Mesendoderm (in vitro differentiated cells): ENCODE measurements around the gene FES.
"Not testable (repeated sequence)": the region's sequence is repeated elsewhere in the genome, so short reads cannot be mapped to it uniquely, and the experiment has no call there.

Experiments used
- DNase-seq: peaks from one replicate; pipeline ENCODE4 v3.0.0; 2013
- H2AK5ac ChIP-seq: 2 replicates; pipeline ENCODE4 v1.6.1; 2013; ENCODE audit warnings: low read length, inconsistent platforms
- H2BK120ac ChIP-seq: 2 replicates; pipeline ENCODE4 v1.6.1; 2013; ENCODE audit warnings: low read depth, mild to moderate bottlenecking, low read length, moderate library complexity, mixed read lengths
- H2BK15ac ChIP-seq: replicated peaks from 2 replicates; pipeline ENCODE4 v1.6.1; 2013; ENCODE audit warnings: low read depth, mild to moderate bottlenecking, moderate library complexity
- H2BK5ac ChIP-seq: 2 replicates; pipeline ENCODE4 v1.6.1; 2013; ENCODE audit warnings: low read length, inconsistent platforms
- H3K18ac ChIP-seq: 2 replicates; pipeline ENCODE4 v1.6.1; 2013; ENCODE audit warnings: mild to moderate bottlenecking, low read length, mixed read lengths
- H3K23ac ChIP-seq: one replicate; pipeline ENCODE4 v1.6.1; 2013; ENCODE audit warnings: low read length
- H3K27ac ChIP-seq: 2 replicates; pipeline ENCODE4 v1.5.1; 2013; ENCODE audit warnings: low read depth, mild to moderate bottlenecking, inconsistent platforms, low read length, moderate library complexity
- H3K27me3 ChIP-seq: 2 replicates; pipeline ENCODE4 v1.6.1; 2013; ENCODE audit warnings: low read length, control low read depth, mild to moderate bottlenecking, inconsistent platforms; ENCODE audit not compliant: insufficient read depth, poor library complexity
- H3K36me3 ChIP-seq: 2 replicates; pipeline ENCODE4 v1.6.1; 2013; ENCODE audit warnings: low read length, inconsistent platforms; ENCODE audit not compliant: control insufficient read depth, insufficient read depth
- H3K4ac ChIP-seq: one replicate; pipeline ENCODE4 v1.6.1; 2013; ENCODE audit warnings: low read depth, mild to moderate bottlenecking, low read length, moderate library complexity
- H3K4me1 ChIP-seq: 2 replicates; pipeline ENCODE4 v1.6.1; 2013; ENCODE audit warnings: low read depth, low read length, inconsistent platforms; ENCODE audit not compliant: control insufficient read depth
- H3K4me2 ChIP-seq: 2 replicates; pipeline ENCODE4 v1.6.1; 2013; ENCODE audit warnings: low read length
- H3K4me3 ChIP-seq: 2 replicates; pipeline ENCODE4 v1.5.1; 2013; ENCODE audit warnings: mild to moderate bottlenecking, low read length
- H3K56ac ChIP-seq: one replicate; pipeline ENCODE4 v1.6.1; 2013; ENCODE audit warnings: low read length
- H3K79me1 ChIP-seq: 2 replicates; pipeline ENCODE4 v1.6.1; 2013; ENCODE audit warnings: low read length, inconsistent platforms
- H3K79me2 ChIP-seq: 2 replicates; pipeline ENCODE4 v1.6.1; 2013; ENCODE audit warnings: mild to moderate bottlenecking, low read length; ENCODE audit not compliant: control insufficient read depth, insufficient read depth
- H3K9ac ChIP-seq: 2 replicates; pipeline ENCODE4 v1.6.1; 2013; ENCODE audit warnings: low read length, inconsistent platforms
- H4K5ac ChIP-seq: one replicate; pipeline ENCODE4 v1.6.1; 2013; ENCODE audit warnings: low read length
- H4K8ac ChIP-seq: one replicate; pipeline ENCODE4 v1.6.1; 2013; ENCODE audit warnings: low read depth, mild to moderate bottlenecking, control low read depth, low read length, moderate library complexity
- WGBS: extraction: QIAGEN DNeasy Blood & Tissue Kit; methylation state at CpG from one replicate; pipeline ENCODE4 v1.1.7; 2013; ENCODE audit warnings: low lambda C conversion rate, missing lambda C conversion rate; ENCODE audit not compliant: insufficient coverage; ENCODE audit errors: extremely low coverage; 5-methylcytosine and 5-hydroxymethylcytosine counted together

Gene FES

DNA sequence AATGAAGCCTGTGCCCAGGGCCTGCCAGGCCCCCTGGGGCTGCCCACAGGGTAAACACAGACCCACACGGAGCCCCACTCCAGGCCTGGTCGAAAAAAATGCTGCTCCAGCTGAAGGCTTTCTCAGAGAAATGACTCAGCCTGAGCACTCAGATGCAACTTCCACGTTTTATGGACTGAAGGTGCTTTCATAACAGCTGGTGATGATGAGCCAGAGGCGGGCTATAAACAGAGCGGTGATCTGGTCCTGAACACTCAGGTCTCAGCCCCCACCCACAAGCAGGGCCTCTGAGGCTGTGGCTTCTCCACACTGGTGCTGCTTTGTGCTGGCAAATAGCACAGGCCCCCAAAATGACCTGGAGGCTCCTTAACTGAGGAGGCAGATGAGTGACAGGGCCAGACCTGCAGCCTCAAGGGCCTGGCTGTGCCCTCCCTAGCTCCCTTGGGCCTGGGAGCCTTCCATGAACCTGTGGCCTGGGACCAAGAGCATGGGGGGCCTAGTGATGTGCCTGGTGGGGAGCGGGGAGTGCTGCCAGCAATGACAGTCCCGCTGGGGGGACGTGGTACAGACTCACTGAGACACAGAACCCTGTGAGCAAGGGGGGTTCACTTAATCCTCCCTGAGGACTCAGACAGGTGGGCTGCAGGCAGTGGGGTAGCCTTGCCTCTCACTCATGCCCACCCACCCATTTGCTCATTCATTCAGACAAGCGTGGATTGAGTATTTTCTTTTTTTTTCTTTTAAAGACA lies 38.9 kb upstream of the FES start:
- H3K4ac ChIP-seq = no peak overlapping the region
- no peaks in the 10 kb centered on the region for H3K79me2 ChIP-seq
- H2BK120ac ChIP-seq = no peak overlapping the region
- no peaks in the 10 kb centered on the region for H3K36me3 ChIP-seq
- no peaks in the 10 kb centered on the region for H3K27me3 ChIP-seq
- H3K23ac ChIP-seq = no peak overlapping the region
- H3K4me1 ChIP-seq = no peaks in the 10 kb centered on the region
- DNase-seq = no peak
- no peak overlapping the region for H2AK5ac ChIP-seq
- no peaks in the 10 kb centered on the region for H3K79me1 ChIP-seq
- H3K27ac ChIP-seq = no peak overlapping the region
- no peak overlapping the region for H3K9ac ChIP-seq
- no peak overlapping the region for H3K4me3 ChIP-seq
- H3K56ac ChIP-seq = no peak overlapping the region
- H3K4me2 ChIP-seq = no peak overlapping the region
- no peak overlapping the region for H2BK15ac ChIP-seq
- no peak overlapping the region for H3K18ac ChIP-seq
- no peak overlapping the region for H4K5ac ChIP-seq
- H2BK5ac ChIP-seq = no peak overlapping the region
- WGBS = no CpG with 5 or more reads among the region's 9 CpGs
- H4K8ac ChIP-seq = no peak overlapping the region

DNA sequence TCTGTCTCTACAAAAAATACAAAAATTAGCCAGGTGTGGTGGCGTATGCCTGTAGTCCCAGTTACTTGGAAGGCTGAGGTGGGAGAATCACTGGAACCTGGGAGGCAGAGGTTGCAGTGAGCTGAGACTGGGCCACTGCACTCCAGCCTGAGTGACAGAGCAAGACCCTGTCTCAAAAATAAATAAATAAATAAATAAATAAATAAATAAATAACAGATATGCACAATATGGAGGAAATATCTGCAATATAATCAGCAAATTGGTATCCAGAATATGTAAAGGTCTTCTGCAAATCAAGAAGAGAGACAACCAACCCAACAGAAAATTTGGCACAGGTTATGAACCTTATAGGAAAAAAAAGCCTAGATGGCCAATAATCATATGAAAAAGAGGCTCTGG lies 34.9 kb upstream of the FES start:
- H2AK5ac ChIP-seq, H3K23ac ChIP-seq, H3K36me3 ChIP-seq, H3K27ac ChIP-seq, H3K4me3 ChIP-seq, H3K18ac ChIP-seq, H3K4ac ChIP-seq, H3K4me2 ChIP-seq, H4K8ac ChIP-seq, H3K56ac ChIP-seq, H3K79me2 ChIP-seq, H3K4me1 ChIP-seq, H4K5ac ChIP-seq, H3K27me3 ChIP-seq, H3K9ac ChIP-seq, H2BK15ac ChIP-seq, DNase-seq, H2BK5ac ChIP-seq, H2BK120ac ChIP-seq, H3K79me1 ChIP-seq: not testable (repeated sequence)
- no CpG with 5 or more reads among the region's 1 CpG for WGBS

DNA sequence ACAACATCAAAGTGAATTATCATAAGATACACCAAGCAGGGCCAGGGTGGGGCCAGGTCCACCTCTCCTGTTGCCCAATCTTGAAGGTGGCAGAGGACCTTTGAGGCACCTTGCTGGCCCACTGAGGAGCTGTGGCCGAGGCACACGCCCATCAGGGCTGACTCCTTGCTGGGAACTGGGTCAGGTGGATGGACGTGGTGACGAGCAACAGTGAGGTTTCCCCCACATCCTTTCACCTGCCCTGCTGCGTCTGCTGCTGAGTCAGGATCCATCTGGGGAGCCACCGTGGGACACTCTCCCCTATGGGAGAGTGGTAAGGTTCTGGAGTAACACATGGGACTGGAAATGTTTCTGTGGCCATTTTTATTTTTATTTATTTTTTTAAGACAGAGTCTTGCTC lies 33.2 kb upstream of the FES start:
- Histone ChIP-seq H2AK5ac (no peak overlapping the region), H3K9ac (no peak overlapping the region), H3K4me2 (no peak overlapping the region), H3K27ac (no peak overlapping the region), H2BK5ac (no peak overlapping the region), H3K4me1 (no peaks in the 10 kb centered on the region), H3K79me2 (no peaks in the 10 kb centered on the region), H3K79me1 (no peaks in the 10 kb centered on the region), H3K36me3 (no peaks in the 10 kb centered on the region), H2BK120ac (no peak overlapping the region), H3K27me3 (no peaks in the 10 kb centered on the region), H3K18ac (no peak overlapping the region), H2BK15ac (no peak overlapping the region), H4K8ac (no peak overlapping the region), H4K5ac (no peak overlapping the region), H3K4ac (no peak overlapping the region), H3K23ac (no peak overlapping the region), H3K4me3 (no peak overlapping the region), H3K56ac (no peak overlapping the region)
- no CpG with 5 or more reads among the region's 6 CpGs for WGBS
- no peak for DNase-seq

- no peak overlapping the region for H3K27ac ChIP-seq
Measured at GRCh38 chr15:90851940-90852339, 32.4 kb upstream of the FES start.

DNA sequence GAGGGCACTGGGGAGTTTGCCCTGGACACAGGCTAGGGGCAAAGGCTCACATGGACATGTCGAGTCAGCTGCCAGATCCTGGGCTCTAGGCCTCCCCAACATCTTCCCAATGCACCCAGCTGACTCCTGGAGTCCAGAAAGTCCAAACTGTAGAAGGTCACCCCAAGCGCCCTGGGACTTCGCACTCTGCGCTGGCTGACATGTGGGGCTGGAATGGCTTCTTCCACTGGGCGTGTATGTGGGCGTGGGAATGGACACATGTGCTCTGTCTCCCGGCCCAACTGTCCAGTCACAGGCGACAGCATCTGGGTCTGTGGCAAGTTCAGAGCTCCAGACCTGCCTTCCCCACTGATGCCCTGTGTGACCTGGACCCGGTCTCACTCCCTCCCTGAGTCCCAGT lies 29.2 kb upstream of the FES start:
- no peak overlapping the region for H2BK15ac ChIP-seq
- no peaks in the 10 kb centered on the region for H3K27me3 ChIP-seq
- no peak overlapping the region for H3K9ac ChIP-seq
- no peak overlapping the region for H3K4me3 ChIP-seq
- H2BK5ac ChIP-seq = no peak overlapping the region
- H3K4ac ChIP-seq = no peak overlapping the region
- no peak overlapping the region for H2AK5ac ChIP-seq
- no CpG with 5 or more reads among the region's 9 CpGs for WGBS
- no peak overlapping the region for H4K5ac ChIP-seq
- H3K23ac ChIP-seq = no peak overlapping the region
- H3K56ac ChIP-seq = no peak overlapping the region
- H3K79me2 ChIP-seq = no peaks in the 10 kb centered on the region
- H2BK120ac ChIP-seq = no peak overlapping the region
- DNase-seq = no peak
- H3K4me2 ChIP-seq = no peak overlapping the region
- peaks cover 3% of the 10 kb centered on the region for H3K4me1 ChIP-seq
- H3K27ac ChIP-seq = no peak overlapping the region
- H3K18ac ChIP-seq = no peak overlapping the region
- H4K8ac ChIP-seq = no peak overlapping the region
- no peaks in the 10 kb centered on the region for H3K79me1 ChIP-seq
- H3K36me3 ChIP-seq = no peaks in the 10 kb centered on the region

More at GRCh38 chr15:90851940-90852339, 32.4 kb upstream of the FES start:
- no peaks in the 10 kb centered on the region for H3K79me2 ChIP-seq
- H3K27me3 ChIP-seq = no peaks in the 10 kb centered on the region
- H3K4ac ChIP-seq = no peak overlapping the region
- H2BK120ac ChIP-seq = no peak overlapping the region
- H3K18ac ChIP-seq = no peak overlapping the region
- no peaks in the 10 kb centered on the region for H3K36me3 ChIP-seq
- H2BK15ac ChIP-seq = no peak overlapping the region
- no peaks in the 10 kb centered on the region for H3K79me1 ChIP-seq
- H3K23ac ChIP-seq = no peak overlapping the region
- H3K56ac ChIP-seq = no peak overlapping the region
- no peak overlapping the region for H4K5ac ChIP-seq
- H2BK5ac ChIP-seq = no peak overlapping the region
- no peak for DNase-seq
- no peaks in the 10 kb centered on the region for H3K4me1 ChIP-seq
- H4K8ac ChIP-seq = no peak overlapping the region
- WGBS = no CpG with 5 or more reads among the region's 5 CpGs
- no peak overlapping the region for H2AK5ac ChIP-seq
- no peak overlapping the region for H3K4me2 ChIP-seq
- no peak overlapping the region for H3K9ac ChIP-seq
- no peak overlapping the region for H3K4me3 ChIP-seq

DNA sequence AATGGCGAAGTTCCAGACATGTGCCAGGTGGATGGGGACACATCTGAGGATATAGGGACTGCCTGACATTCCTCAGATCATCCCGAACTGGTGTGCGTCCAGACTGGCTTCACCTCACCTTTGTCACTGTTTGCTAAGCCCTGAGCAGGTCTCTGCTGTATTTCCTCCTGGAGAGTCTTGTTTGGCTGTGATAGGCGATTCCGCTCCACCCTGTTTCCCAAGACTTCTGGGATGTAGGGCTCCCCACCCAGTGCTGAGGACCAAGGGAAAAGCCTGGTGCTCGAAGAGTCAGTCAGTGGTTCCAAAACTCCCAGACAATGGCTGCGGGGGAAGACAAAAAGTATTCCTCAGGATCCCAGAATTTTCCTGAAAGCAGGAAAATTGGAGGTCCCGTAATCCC lies 27.0 kb upstream of the FES start:
- no CpG with 5 or more reads among the region's 8 CpGs for WGBS
- H4K5ac ChIP-seq = no peak overlapping the region
- H3K27me3 ChIP-seq = no peaks in the 10 kb centered on the region
- DNase-seq = no peak
- H3K18ac ChIP-seq = no peak overlapping the region
- H3K4me3 ChIP-seq = no peak overlapping the region
- H3K56ac ChIP-seq = no peak overlapping the region
- no peaks in the 10 kb centered on the region for H3K79me1 ChIP-seq
- H3K23ac ChIP-seq = no peak overlapping the region
- H3K36me3 ChIP-seq = no peaks in the 10 kb centered on the region
- H2BK15ac ChIP-seq = no peak overlapping the region
- no peaks in the 10 kb centered on the region for H3K79me2 ChIP-seq
- no peak overlapping the region for H3K9ac ChIP-seq
- no peak overlapping the region for H3K4me2 ChIP-seq
- no peak overlapping the region for H3K4ac ChIP-seq
- H3K4me1 ChIP-seq = peaks cover 3% of the 10 kb centered on the region
- H2BK5ac ChIP-seq = no peak overlapping the region
- no peak overlapping the region for H2BK120ac ChIP-seq
- no peak overlapping the region for H2AK5ac ChIP-seq
- no peak overlapping the region for H4K8ac ChIP-seq
- H3K27ac ChIP-seq = no peak overlapping the region
